ENCODE data around the gene EXOC6B.

The EXOC6B gene

DNA sequence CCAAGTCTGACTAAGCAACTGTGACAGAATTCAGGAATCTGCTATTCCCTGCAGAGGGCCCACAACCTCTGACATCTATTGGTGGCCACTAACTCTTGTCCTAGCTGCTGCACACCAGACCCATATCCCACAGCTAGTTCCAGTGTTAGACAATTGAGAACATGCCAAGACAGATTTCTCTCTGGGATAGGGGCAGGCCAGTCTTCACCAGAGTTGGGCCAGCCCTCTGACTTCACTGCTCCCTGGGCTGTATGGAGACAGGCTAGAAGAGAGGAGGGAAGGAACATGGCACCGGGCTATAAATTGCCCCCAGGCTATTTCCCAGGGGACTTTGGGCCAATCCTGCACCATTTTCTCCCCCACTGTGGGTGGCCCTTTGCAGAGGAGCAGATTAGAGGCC lies 645.5 kb downstream of the EXOC6B start:
- POLR2A ChIA-PET = no interaction called here
- no peaks in the 10 kb centered on the region for H3K4me1 ChIP-seq (ENCODE audit: control insufficient read depth, insufficient read depth, low read length)
- peaks cover 0 to 27% of the 10 kb centered on the region in 2 experiments; a peak in 1 of 3 replicates for H3K36me3 ChIP-seq (ENCODE audit: control insufficient read depth in 2 of 2, insufficient read depth in 1 of 2, low read length in 2 of 2)
- CTCF ChIA-PET = interaction anchor here (0.6 kb wide), 1 partner anchor 30 kb away, joined by 3 read pairs; no protein-coding TSS in a partner anchor
- H3K9me3 ChIP-seq (ENCODE audit: control insufficient read depth, insufficient read depth, low read depth, low read length) = no peaks in the 10 kb centered on the region
- H3K4me3 ChIP-seq (ENCODE audit: low read depth, low read length) = no peak overlapping the region
- TF ChIP-seq ZNF157 (tag by site-specific recombination; IDR thresholded peaks at IDR 0.05) (no peak), ZNF521 (tag by site-specific recombination; IDR thresholded peaks at IDR 0.05) (no peak), ZNF610 (tag by site-specific recombination; IDR thresholded peaks at IDR 0.05; ENCODE audit: borderline replicate concordance) (no peak), ZNF768 (tag by site-specific recombination; IDR thresholded peaks at IDR 0.05) (no peak), HOXC10 (CRISPR knock-in tag; IDR thresholded peaks at IDR 0.05) (no peak), ZNF48 (tag by site-specific recombination; IDR thresholded peaks at IDR 0.05) (no peak), ZNF366 (tag by site-specific recombination; conservative IDR thresholded peaks at IDR 0.05) (no peak)
- TF ChIP-seq, protein P1, sequence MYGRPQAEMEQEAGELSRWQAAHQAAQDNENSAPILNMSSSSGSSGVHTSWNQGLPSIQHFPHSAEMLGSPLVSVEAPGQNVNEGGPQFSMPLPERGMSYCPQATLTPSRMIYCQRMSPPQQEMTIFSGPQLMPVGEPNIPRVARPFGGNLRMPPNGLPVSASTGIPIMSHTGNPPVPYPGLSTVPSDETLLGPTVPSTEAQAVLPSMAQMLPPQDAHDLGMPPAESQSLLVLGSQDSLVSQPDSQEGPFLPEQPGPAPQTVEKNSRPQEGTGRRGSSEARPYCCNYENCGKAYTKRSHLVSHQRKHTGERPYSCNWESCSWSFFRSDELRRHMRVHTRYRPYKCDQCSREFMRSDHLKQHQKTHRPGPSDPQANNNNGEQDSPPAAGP (tag by site-specific recombination; IDR thresholded peaks at IDR 0.05) = no peak
- no peak overlapping the region for H3K27ac ChIP-seq (ENCODE audit: extremely low read depth, low read depth, low read length)

GRCh38 chr2:72178551-72178950 lies 647.3 kb downstream of the EXOC6B start:
- H3K27ac ChIP-seq (ENCODE audit: extremely low read depth, low read depth, low read length) = no peak overlapping the region
- ChIA-PET POLR2A (no interaction called here), CTCF (no interaction called here)
- no peak for TF ChIP-seq ZNF48 (tag by site-specific recombination; IDR thresholded peaks at IDR 0.05)
- no peak for TF ChIP-seq ZNF426 (tag by site-specific recombination; IDR thresholded peaks at IDR 0.05)
- no peak for TF ChIP-seq ZNF645 (tag by site-specific recombination; IDR thresholded peaks at IDR 0.05)
- TF ChIP-seq, protein P2, sequence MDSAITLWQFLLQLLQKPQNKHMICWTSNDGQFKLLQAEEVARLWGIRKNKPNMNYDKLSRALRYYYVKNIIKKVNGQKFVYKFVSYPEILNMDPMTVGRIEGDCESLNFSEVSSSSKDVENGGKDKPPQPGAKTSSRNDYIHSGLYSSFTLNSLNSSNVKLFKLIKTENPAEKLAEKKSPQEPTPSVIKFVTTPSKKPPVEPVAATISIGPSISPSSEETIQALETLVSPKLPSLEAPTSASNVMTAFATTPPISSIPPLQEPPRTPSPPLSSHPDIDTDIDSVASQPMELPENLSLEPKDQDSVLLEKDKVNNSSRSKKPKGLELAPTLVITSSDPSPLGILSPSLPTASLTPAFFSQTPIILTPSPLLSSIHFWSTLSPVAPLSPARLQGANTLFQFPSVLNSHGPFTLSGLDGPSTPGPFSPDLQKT (IDR thresholded peaks at IDR 0.05; ENCODE audit: borderline replicate concordance, low read depth, low read length) = no peak
- no peak for TF ChIP-seq ZNF555 (tag by site-specific recombination; conservative IDR thresholded peaks at IDR 0.05)
- TF ChIP-seq ZSCAN16 (tag by site-specific recombination; IDR thresholded peaks at IDR 0.05) = no peak
- H3K4me1 ChIP-seq (ENCODE audit: control insufficient read depth, insufficient read depth, low read length) = no peaks in the 10 kb centered on the region; the same call in 1 of the 2 replicates
- peaks cover 0 to 27% of the 10 kb centered on the region in 2 experiments; a peak in 1 of 3 replicates for H3K36me3 ChIP-seq (ENCODE audit: control insufficient read depth in 2 of 2, insufficient read depth in 1 of 2, low read length in 2 of 2)
- H3K9me3 ChIP-seq (ENCODE audit: control insufficient read depth, insufficient read depth, low read depth, low read length) = no peaks in the 10 kb centered on the region
- H3K4me3 ChIP-seq (ENCODE audit: low read depth, low read length) = no peak overlapping the region

DNA sequence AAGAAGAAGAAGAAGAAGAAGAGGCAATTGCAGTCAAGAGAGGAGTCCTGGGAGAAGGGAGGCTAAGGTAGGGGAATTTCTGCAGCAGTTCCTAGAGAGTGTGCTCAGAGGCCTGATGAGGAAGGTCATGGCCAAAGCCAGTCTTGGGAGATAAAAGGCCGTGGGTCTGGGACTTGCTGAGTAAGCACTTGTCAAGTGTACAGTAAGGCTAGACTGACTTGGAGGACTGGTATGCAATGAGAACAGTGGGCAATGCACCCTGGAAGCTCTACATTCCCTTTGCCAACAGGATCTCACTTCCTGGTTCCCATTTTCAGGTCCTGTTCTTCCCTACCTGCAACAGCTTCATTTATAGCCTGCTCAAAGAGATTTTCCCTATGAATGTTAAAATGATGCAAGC lies 649.6 kb downstream of the EXOC6B start:
- H3K9me3 ChIP-seq (ENCODE audit: control insufficient read depth, insufficient read depth, low read depth, low read length) = no peaks in the 10 kb centered on the region
- CTCF ChIA-PET = interaction anchor here (0.6 to 1.9 kb wide), 2 partner anchors 26 kb away, joined by 3 to 7 read pairs; no protein-coding TSS in a partner anchor
- POLR2A ChIA-PET = no interaction called here
- TF ChIP-seq ZNF791 (tag by site-specific recombination; IDR thresholded peaks at IDR 0.05) (no peak), ZBTB26 (tag by site-specific recombination; optimal IDR thresholded peaks at IDR 0.05) (no peak), ZFP3 (tag by site-specific recombination; IDR thresholded peaks at IDR 0.05; ENCODE audit: low read depth) (no peak), ZNF571 (tag by site-specific recombination; IDR thresholded peaks at IDR 0.05) (no peak), OSR2 (tag by site-specific recombination; IDR thresholded peaks at IDR 0.05) (no peak), RBAK (tag by site-specific recombination; IDR thresholded peaks at IDR 0.05) (no peak)
- TF ChIP-seq, protein P3, sequence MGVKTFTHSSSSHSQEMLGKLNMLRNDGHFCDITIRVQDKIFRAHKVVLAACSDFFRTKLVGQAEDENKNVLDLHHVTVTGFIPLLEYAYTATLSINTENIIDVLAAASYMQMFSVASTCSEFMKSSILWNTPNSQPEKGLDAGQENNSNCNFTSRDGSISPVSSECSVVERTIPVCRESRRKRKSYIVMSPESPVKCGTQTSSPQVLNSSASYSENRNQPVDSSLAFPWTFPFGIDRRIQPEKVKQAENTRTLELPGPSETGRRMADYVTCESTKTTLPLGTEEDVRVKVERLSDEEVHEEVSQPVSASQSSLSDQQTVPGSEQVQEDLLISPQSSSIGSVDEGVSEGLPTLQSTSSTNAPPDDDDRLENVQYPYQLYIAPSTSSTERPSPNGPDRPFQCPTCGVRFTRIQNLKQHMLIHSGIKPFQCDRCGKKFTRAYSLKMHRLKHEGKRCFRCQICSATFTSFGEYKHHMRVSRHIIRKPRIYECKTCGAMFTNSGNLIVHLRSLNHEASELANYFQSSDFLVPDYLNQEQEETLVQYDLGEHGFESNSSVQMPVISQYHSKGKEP (tag by site-specific recombination; IDR thresholded peaks at IDR 0.05) = no peak
- TF ChIP-seq, protein P4, sequence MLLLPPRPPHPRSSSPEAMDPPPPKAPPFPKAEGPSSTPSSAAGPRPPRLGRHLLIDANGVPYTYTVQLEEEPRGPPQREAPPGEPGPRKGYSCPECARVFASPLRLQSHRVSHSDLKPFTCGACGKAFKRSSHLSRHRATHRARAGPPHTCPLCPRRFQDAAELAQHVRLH (tag by site-specific recombination; IDR thresholded peaks at IDR 0.05) = no peak
- TF ChIP-seq, protein P5, sequence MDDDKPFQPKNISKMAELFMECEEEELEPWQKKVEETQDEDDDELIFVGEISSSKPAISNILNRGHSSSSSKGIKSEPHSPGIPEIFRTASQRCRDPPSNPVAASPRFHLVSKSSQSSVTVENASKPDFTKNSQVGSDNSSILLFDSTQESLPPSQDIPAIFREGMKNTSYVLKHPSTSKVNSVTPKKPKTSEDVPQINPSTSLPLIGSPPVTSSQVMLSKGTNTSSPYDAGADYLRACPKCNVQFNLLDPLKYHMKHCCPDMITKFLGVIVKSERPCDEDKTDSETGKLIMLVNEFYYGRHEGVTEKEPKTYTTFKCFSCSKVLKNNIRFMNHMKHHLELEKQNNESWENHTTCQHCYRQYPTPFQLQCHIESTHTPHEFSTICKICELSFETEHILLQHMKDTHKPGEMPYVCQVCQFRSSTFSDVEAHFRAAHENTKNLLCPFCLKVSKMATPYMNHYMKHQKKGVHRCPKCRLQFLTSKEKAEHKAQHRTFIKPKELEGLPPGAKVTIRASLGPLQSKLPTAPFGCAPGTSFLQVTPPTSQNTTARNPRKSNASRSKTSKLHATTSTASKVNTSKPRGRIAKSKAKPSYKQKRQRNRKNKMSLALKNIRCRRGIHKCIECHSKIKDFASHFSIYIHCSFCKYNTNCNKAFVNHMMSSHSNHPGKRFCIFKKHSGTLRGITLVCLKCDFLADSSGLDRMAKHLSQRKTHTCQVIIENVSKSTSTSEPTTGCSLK (tag by site-specific recombination; IDR thresholded peaks at IDR 0.05) = no peak

More for the DNA sequence above, 649.6 kb downstream of the EXOC6B start:
- H3K4me1 ChIP-seq (ENCODE audit: control insufficient read depth, insufficient read depth, low read length) = no peaks in the 10 kb centered on the region; the same call in 1 of the 2 replicates
- H3K36me3 ChIP-seq (ENCODE audit: control insufficient read depth in 2 of 2, insufficient read depth in 1 of 2, low read length in 2 of 2) = peaks cover 0 to 27% of the 10 kb centered on the region in 2 experiments; a peak in 1 of 3 replicates
- no peak overlapping the region for H3K27ac ChIP-seq (ENCODE audit: extremely low read depth, low read depth, low read length)
- no peak overlapping the region for H3K4me3 ChIP-seq (ENCODE audit: low read depth, low read length)
